Tibial artery (tissue), 4 donors: ENCODE data around the gene KIF26A.

Experiments
- DNase-seq, 2 donors: peaks; one replicate each; pipeline ENCODE4 v3.0.0-alpha.2; 2019
- H3K27ac ChIP-seq, 2 donors: fragments of 200-600 bp; sonication (generic) in 1 of 2; 1 replicate in 1 of 2; 2 replicates in 1 of 2; pipeline ENCODE4 v1.5.1; 2018 to 2019; ENCODE audit warnings: mild to moderate bottlenecking in 1 of 2
- H3K27me3 ChIP-seq, 2 donors: fragments of 200-600 bp; sonication (generic) in 1 of 2; one replicate each; pipeline versions ENCODE4 v1.5.1 to v1.6.0; 2016 to 2019
- H3K36me3 ChIP-seq, 3 donors: fragments of 200-600 bp; sonication (generic) in 2 of 3; one replicate each; pipeline ENCODE4 v1.5.1; 2016 to 2019; ENCODE audit warnings: mild to moderate bottlenecking in 2 of 3
- H3K4me1 ChIP-seq, 4 donors: fragments of 200-600 bp; sonication (generic) in 2 of 4; 1 replicate in 3 of 4; 2 replicates in 1 of 4; pipeline ENCODE4 v1.5.1; 2016 to 2019
- H3K4me3 ChIP-seq, 2 donors: fragments of 200-600 bp; sonication (generic) in 1 of 2; 1 replicate in 1 of 2; 2 replicates in 1 of 2; pipeline ENCODE4 v1.5.1; 2018 to 2019; ENCODE audit warnings: mild to moderate bottlenecking in 2 of 2
- H3K9me3 ChIP-seq, 3 donors: fragments of 200-600 bp; sonication (generic) in 1 of 3; one replicate each; pipeline ENCODE4 v1.5.1; 2016 to 2019
- CTCF ChIP-seq, 2 experiments: fragments of 200-600 bp in 1 of 2; fragments of 450-650 bp in 1 of 2; IDR thresholded peaks; one replicate each; pipeline ENCODE4 v1.5.1; 2017 to 2019; ENCODE audit warnings: antibody characterized with exemption in 2 of 2, mild to moderate bottlenecking in 1 of 2, moderate library complexity in 1 of 2
- intact Hi-C: fragments of 100-400 bp; cut with DNase I; formaldehyde crosslinking; loops from one replicate; pipeline ENCODE4 v1.15.0; 2023; ENCODE audit warnings: low total_unique reads

KIF26A gene

DNA sequence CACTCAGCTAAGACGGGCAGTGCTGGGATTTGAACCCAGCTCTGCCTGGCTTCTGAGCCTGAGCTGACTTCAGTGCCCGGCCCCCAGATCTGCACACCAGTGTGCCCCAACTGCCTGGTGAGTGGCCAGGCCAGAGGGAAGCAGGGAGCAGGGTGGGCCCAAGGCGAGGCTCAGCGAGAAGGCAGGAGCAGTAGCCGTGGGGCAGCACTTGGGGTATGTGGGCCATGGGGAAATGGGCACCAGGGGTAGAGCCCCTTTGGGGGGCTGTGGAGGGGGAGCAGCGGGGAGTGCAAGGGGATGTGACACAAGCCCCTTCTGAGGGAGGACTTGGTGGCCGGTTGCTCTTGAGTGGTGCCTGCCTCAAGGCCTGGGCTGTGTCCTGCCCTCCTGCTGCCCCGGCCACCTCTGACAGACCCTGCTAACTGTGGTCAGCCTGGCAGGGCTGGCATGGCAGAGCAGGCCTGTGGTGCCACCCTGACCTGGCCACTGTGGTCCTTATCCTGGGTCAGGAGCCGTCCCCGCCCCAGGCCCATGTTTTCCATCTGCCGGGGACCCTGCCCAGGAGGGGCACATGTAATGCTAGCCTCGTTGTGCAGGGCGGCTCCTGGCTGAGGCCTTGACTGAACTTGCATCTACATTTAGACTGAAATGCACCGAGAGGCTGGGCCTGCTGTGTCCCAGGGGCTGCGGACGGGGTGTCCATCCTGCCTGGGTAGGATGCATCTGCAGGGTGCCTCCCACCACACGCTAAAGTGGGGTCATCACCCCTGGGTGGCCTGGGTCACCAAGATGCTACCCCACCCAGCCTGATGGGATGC is 90.5 kb downstream of the KIF26A start:
- intact Hi-C loops, result no loop called here
- Histone ChIP-seq H3K4me1 (no peaks in the 10 kb centered on the region), H3K27ac (no peak overlapping the region), H3K36me3 (no peaks in the 10 kb centered on the region), H3K27me3 (peaks cover 0 to 15% of the 10 kb centered on the region in 2 donors), H3K9me3 (peaks cover 0 to 22% (median 11%) of the 10 kb centered on the region in 3 donors), H3K4me3 (no peak overlapping the region)
- DNase-seq, result no peak
- TF ChIP-seq CTCF (IDR thresholded peaks at IDR 0.05), result no peak

- Histone ChIP-seq H3K27ac (no peak overlapping the region), H3K4me1 (no peaks in the 10 kb centered on the region), H3K36me3 (no peaks in the 10 kb centered on the region), H3K9me3 (peaks cover 0 to 28% (median 11%) of the 10 kb centered on the region in 3 donors), H3K27me3 (peaks cover 0 to 8% of the 10 kb centered on the region in 2 donors), H3K4me3 (no peak overlapping the region)
- no peak for TF ChIP-seq CTCF (IDR thresholded peaks at IDR 0.05)
- intact Hi-C loops, result no loop called here
- DNase-seq, result no peak
These were observed 91.2 kb downstream of the KIF26A start for GRCh38 chr14:104229534-104230055.

GRCh38 chr14:104230119-104230815 is 91.9 kb downstream of the KIF26A start:
- Histone ChIP-seq H3K4me1 (no peaks in the 10 kb centered on the region), H3K4me3 (no peak overlapping the region), H3K9me3 (peaks cover 0 to 28% (median 11%) of the 10 kb centered on the region in 3 donors), H3K36me3 (no peaks in the 10 kb centered on the region), H3K27ac (no peak overlapping the region), H3K27me3 (peaks cover 0 to 5% of the 10 kb centered on the region in 2 donors)
- TF ChIP-seq CTCF (IDR thresholded peaks at IDR 0.05), result no peak
- intact Hi-C loops, result no loop called here
- no peak for DNase-seq
